Measurements from ENCODE around the gene DHDH.

DNA sequence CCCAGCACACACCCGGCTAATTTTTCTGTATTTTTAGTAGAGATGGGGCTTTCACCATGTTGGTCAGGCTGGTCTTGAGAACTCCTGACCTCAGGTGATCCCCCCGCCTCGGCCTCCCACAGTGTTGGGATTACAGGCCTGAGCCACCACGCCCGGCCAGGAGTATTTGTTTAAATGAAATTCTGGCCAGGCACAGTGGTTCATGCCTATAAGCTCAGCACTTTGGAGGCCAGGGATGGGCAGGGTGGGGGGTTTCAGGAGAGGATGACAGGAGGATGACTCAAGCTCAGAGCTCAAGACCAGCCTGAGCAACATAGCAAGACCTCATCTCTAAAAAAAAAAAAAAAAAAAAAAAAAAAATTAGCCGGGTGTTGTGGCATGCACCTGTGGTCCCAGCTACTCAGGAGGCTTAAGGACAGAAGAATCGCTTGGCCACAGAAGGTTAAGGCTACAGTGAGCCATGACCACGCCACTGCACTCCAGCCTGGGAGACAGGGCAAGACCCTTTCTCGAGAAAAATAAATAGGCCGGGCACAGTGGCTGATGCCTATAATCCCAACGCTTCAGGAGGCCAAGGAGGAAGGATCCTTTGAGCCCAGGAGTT lies 8.2 kb upstream of the DHDH start:
- TF ChIP-seq, protein P1, sequence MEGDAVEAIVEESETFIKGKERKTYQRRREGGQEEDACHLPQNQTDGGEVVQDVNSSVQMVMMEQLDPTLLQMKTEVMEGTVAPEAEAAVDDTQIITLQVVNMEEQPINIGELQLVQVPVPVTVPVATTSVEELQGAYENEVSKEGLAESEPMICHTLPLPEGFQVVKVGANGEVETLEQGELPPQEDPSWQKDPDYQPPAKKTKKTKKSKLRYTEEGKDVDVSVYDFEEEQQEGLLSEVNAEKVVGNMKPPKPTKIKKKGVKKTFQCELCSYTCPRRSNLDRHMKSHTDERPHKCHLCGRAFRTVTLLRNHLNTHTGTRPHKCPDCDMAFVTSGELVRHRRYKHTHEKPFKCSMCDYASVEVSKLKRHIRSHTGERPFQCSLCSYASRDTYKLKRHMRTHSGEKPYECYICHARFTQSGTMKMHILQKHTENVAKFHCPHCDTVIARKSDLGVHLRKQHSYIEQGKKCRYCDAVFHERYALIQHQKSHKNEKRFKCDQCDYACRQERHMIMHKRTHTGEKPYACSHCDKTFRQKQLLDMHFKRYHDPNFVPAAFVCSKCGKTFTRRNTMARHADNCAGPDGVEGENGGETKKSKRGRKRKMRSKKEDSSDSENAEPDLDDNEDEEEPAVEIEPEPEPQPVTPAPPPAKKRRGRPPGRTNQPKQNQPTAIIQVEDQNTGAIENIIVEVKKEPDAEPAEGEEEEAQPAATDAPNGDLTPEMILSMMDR (conservative IDR thresholded peaks at IDR 0.05; ENCODE audit: low read length) = no peak
- TF ChIP-seq EZH2phosphoT487 (IDR thresholded peaks at IDR 0.05; ENCODE audit: borderline replicate concordance, low read depth, low read length) = no peak
